IPS-15b (cell line): Measurements from ENCODE around the gene CDH13.

Experiments
- H3K27me3 ChIP-seq: one replicate; pipeline ENCODE4 v1.6.1; 2013; ENCODE audit warnings: low read length; ENCODE audit not compliant: control insufficient read depth, insufficient read depth
- H3K36me3 ChIP-seq: one replicate; pipeline ENCODE4 v1.6.1; 2013; ENCODE audit warnings: low read length; ENCODE audit not compliant: control insufficient read depth, insufficient read depth
- H3K4me1 ChIP-seq: one replicate; pipeline ENCODE4 v1.6.1; 2013; ENCODE audit warnings: mild to moderate bottlenecking, low read length; ENCODE audit not compliant: control insufficient read depth, insufficient read depth
- H3K4me3 ChIP-seq: one replicate; pipeline ENCODE4 v1.5.1; 2013; ENCODE audit warnings: low read depth, low read length
- H3K9ac ChIP-seq: one replicate; pipeline ENCODE4 v1.6.1; 2013; ENCODE audit warnings: low read depth, mild to moderate bottlenecking, low read length
- H3K9me3 ChIP-seq: one replicate; pipeline ENCODE4 v1.6.1; 2013; ENCODE audit warnings: mild to moderate bottlenecking, low read length; ENCODE audit not compliant: control insufficient read depth, insufficient read depth

The CDH13 gene

DNA sequence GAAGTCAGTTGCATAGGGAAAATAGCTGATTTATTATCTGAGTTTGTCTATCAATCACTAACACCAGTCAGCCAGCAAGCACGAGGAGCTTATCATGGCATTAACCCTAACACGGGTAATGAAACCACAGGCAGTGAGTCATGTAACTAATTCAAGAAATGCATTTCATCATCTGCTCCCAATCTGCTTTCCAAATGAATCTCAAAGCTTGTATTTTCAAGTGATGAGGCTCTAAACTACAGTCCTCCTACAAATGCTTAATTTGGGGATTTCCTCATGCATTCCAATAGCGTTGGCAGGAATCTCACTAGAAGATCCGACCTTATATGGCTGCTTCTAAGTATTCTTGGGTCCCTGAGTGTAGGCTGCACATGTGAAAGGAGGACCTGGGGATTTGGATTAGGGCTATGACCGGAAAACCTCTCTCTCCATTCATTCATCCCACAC is 1062.6 kb downstream of the CDH13 start:
- Histone ChIP-seq H3K27me3 (no peaks in the 10 kb centered on the region), H3K4me3 (no peak overlapping the region), H3K9me3 (no peaks in the 10 kb centered on the region), H3K36me3 (no peaks in the 10 kb centered on the region), H3K9ac (no peak overlapping the region), H3K4me1 (no peaks in the 10 kb centered on the region)

DNA sequence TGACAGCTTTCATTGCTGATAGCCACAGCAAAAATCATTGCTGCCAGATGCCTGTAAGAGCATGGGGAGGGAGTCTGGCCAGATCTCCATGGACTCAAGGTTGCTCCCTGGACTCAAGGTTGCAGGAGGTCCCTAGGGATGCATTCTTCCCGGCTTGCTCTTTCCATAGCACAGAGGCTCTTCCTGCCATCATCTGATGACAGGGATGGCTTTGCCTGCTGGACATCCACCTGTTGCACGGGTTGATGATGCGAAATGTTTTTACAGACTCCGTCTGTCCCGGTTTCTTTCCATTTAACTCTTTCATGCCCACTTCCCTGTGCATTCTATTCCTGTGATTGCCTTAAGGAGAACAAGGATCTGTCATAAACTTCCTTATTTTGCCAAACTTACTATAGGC is 1065.5 kb downstream of the CDH13 start:
- Histone ChIP-seq H3K4me1 (no peaks in the 10 kb centered on the region), H3K9me3 (no peaks in the 10 kb centered on the region), H3K4me3 (no peak overlapping the region), H3K27me3 (no peaks in the 10 kb centered on the region), H3K9ac (no peak overlapping the region), H3K36me3 (no peaks in the 10 kb centered on the region)

DNA sequence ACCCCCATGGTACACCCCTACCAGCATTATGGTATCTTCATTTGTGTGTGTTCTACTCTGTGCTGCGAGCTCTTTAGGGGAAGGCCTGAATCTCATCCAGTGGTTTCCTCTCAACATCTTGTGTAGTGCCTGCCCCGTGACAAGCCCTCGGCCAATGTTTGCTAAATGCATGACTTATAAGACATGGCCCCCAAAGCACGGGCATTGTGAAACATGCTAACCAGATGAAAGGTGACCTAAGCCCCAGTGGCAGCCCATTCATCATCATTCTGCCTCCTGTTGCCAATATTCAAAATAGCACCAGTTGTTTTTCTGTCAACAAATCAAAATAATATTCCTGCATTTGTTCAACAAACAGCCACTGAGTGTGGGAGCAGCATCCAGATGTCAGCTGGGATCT is 1072.2 kb downstream of the CDH13 start:
- Histone ChIP-seq H3K4me3 (no peak overlapping the region), H3K9ac (no peak overlapping the region)

DNA sequence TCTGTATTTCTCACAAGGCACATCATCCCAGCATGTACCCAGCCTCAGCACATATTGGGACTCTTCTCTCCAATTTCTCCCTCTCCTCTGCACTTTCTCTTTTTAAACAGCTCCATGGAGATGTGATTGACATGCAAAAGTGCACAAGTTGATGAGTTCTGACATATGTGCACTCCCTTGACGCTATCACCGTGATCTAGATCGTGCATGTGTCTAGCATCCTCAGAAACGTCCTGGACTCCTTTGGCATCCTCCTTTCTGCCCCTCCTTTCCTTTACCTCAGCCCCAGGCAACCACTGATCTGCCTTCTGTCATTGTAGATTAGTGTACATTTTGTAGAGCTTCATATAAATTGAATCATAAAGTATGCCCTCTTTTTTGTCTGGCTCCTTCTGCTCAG is 1073.0 kb downstream of the CDH13 start:
- Histone ChIP-seq H3K4me1 (no peaks in the 10 kb centered on the region), H3K9ac (no peak overlapping the region), H3K36me3 (no peaks in the 10 kb centered on the region), H3K9me3 (no peaks in the 10 kb centered on the region), H3K4me3 (no peak overlapping the region), H3K27me3 (no peaks in the 10 kb centered on the region)

More for the DNA sequence above, 1072.2 kb downstream of the CDH13 start:
- Histone ChIP-seq H3K27me3 (no peaks in the 10 kb centered on the region), H3K36me3 (no peaks in the 10 kb centered on the region), H3K9me3 (no peaks in the 10 kb centered on the region), H3K4me1 (no peaks in the 10 kb centered on the region)

DNA sequence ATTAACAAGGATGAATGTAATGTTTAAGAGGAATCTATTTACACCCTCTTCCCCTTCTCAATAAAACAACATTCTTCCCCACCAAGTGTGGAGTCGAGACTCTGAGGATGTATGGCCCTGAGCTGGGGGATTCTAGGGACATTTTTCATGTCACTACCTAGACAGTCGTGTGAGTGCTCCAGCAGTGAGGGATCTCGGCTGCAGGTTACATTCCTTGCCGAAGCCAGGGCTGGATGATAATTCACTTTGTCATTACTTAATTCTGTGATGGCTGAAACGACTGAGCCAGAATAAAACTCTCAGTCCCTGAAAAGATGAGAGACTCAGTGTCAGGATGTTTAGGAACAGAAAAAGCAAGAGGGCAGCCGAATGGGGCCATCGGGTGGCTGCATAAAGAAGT is 1074.1 kb downstream of the CDH13 start:
- Histone ChIP-seq H3K9me3 (no peaks in the 10 kb centered on the region), H3K27me3 (no peaks in the 10 kb centered on the region), H3K4me3 (no peak overlapping the region), H3K9ac (no peak overlapping the region), H3K4me1 (no peaks in the 10 kb centered on the region), H3K36me3 (no peaks in the 10 kb centered on the region)

DNA sequence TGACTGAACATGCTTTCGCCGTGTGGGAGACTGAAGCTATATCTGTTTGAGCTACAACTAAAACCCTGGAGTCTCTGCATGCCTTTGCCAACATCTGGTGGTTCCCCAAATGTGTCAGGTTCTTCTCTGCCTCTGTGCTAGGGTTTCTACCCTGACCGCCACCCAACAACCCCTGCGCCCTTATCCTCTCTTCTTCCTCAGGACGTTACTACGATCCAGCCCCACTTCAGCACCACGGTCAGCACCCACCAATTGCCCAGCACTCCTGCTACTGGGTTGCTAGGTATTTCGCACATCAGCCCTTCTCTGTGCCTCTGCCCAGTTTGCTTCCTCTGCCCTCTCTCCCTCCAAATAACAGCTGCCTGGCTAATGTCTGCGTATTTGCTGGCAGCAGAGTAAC is 1074.7 kb downstream of the CDH13 start:
- H3K4me3 ChIP-seq = no peak overlapping the region
- H3K9me3 ChIP-seq = no peaks in the 10 kb centered on the region
- no peaks in the 10 kb centered on the region for H3K4me1 ChIP-seq
- no peak overlapping the region for H3K9ac ChIP-seq
- no peaks in the 10 kb centered on the region for H3K36me3 ChIP-seq
- no peaks in the 10 kb centered on the region for H3K27me3 ChIP-seq

DNA sequence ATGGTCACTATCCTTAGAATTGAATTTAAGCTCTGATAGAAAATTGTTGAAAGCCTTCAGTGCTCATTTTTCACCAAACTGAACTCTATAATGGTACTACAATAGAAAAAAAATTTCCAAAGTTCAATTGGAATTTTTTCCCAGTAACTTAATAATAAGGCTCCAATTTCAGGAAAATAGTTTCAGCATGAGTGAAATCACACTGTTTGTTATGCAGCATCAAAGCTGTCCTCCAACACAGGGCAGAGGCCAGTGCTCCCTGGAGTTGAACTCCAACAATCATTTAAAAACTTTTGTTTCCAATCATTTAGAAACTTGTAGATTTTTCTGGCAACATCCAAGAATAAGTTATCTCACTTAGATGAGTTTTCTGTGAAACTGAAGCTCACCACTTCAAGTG is 1077.9 kb downstream of the CDH13 start:
- H3K4me1 ChIP-seq = no peaks in the 10 kb centered on the region

DNA sequence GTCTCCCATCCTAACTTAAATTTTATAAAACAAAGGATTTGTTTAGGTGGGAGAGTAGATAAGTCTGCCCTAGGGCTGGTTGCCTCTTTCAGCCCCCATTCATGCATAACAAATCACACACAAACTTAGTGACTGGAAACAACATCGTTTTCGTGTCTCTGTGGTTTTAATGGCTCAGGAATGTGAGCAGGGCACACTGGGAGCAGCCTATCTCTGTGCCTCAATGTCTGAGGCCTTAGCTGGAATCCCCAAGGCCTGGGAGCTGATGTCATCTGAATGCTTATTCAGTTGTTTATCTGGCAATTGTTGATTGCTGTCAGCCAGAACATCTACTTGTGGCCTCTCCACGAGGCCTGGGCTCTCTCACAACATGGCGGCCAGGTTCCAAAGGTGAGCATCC is 1079.1 kb downstream of the CDH13 start:
- no peak overlapping the region for H3K4me3 ChIP-seq
- no peak overlapping the region for H3K9ac ChIP-seq
- H3K9me3 ChIP-seq = no peaks in the 10 kb centered on the region
- H3K4me1 ChIP-seq = no peaks in the 10 kb centered on the region
- H3K27me3 ChIP-seq = no peaks in the 10 kb centered on the region
- no peaks in the 10 kb centered on the region for H3K36me3 ChIP-seq

More for the DNA sequence above, 1077.9 kb downstream of the CDH13 start:
- no peaks in the 10 kb centered on the region for H3K27me3 ChIP-seq
- no peak overlapping the region for H3K4me3 ChIP-seq
- H3K9ac ChIP-seq = no peak overlapping the region
- H3K9me3 ChIP-seq = no peaks in the 10 kb centered on the region
- no peaks in the 10 kb centered on the region for H3K36me3 ChIP-seq

DNA sequence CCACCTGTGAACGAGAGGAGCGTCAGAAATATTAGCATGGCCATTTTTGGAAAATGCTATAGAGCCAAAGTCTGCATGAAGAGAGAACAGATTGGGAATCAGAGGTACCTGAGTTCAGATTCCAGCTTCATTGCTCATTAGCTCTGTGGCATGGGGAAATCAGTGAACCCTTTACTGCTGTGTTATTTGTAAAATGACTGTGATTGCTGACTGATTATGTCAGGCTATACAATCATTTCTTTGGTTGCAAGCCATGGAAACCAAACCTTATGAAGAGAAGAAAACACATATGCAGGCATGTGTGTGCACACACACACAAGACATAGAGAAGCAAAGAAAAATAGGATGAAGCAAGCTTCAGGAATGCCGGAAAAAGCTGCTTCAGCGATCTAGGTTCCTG is 1079.6 kb downstream of the CDH13 start:
- no peaks in the 10 kb centered on the region for H3K27me3 ChIP-seq
- no peak overlapping the region for H3K9ac ChIP-seq
- H3K36me3 ChIP-seq = no peaks in the 10 kb centered on the region
- H3K9me3 ChIP-seq = no peaks in the 10 kb centered on the region
- no peaks in the 10 kb centered on the region for H3K4me1 ChIP-seq
- H3K4me3 ChIP-seq = no peak overlapping the region

DNA sequence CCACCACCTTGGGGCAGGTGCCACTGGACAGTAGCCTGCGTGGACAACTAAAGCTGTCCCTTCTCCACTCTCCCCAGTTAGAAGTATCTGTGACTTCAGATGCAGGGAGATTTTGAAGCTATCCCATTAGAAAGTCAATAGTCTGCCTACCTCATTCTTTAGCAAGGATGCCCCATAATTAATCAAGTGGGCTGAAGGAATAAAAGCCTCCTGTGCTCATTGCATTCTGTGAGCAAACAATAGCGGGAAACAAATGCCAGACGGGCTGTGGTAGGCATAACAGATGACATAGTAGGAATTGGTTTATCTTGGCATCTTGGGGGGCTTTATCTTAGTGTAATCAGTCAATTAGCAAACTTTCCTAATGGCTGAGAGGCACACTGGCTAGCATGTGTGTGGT is 1084.3 kb downstream of the CDH13 start:
- no peaks in the 10 kb centered on the region for H3K27me3 ChIP-seq
- no peaks in the 10 kb centered on the region for H3K4me1 ChIP-seq
- no peak overlapping the region for H3K4me3 ChIP-seq
- H3K36me3 ChIP-seq = no peaks in the 10 kb centered on the region
- H3K9ac ChIP-seq = no peak overlapping the region
- no peaks in the 10 kb centered on the region for H3K9me3 ChIP-seq

DNA sequence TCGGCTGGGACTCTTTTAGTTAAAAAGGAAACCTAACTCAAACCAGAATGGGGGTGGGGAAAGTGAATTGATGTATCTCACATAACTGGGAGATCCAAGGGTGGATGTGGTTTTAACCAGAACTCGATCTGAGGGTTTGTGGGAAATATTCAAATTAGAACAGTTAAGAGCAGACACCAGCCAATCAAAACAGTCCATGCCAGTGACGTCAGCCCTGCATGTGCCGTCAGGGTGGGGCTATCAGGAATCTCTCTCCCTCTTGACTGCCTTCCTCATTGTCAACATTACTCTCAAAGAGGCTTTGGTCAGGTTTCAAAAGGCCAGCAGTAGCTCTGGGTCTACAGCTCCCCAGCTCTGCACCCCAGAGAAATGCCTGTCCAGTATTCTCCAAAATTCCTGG is 1086.8 kb downstream of the CDH13 start:
- Histone ChIP-seq H3K36me3 (no peaks in the 10 kb centered on the region), H3K4me3 (no peak overlapping the region), H3K9ac (no peak overlapping the region), H3K27me3 (no peaks in the 10 kb centered on the region), H3K9me3 (no peaks in the 10 kb centered on the region), H3K4me1 (no peaks in the 10 kb centered on the region)

DNA sequence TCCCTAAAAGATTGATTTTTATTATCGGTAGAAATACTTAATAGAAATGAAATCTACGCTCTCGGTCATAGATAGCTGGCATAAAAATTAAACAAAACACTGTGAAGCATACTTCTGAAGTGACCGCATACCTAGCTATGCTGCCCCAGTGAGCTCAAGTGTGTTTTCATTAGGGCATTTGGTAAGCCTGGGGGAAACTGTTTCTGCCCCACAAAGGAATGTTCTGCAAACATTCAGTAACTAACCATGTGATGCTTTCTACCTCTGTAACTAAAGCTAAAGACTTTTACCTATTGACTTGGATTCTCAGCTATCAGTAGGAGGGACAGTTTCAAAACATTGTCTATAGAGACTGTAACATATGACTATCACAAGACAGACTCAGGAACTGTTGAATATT is 1087.5 kb downstream of the CDH13 start:
- Histone ChIP-seq H3K9me3 (no peaks in the 10 kb centered on the region), H3K9ac (no peak overlapping the region), H3K27me3 (no peaks in the 10 kb centered on the region), H3K4me3 (no peak overlapping the region), H3K4me1 (no peaks in the 10 kb centered on the region), H3K36me3 (no peaks in the 10 kb centered on the region)
